CD14-positive monocyte (primary cell): ENCODE measurements around the gene MARCHF9. TPM values are rescaled to one million over a fixed set of nuclear protein-coding genes. Genes with fewer than 3 reads are reported as not detected.

Experiments used
- DNase-seq, 3 donors: peaks; one replicate each; pipeline ENCODE4 v3.0.0-alpha.2; 2011 to 2022
- H2AFZ ChIP-seq: 2 replicates; pipeline ENCODE4 v1.6.0; 2012; ENCODE audit warnings: mild to moderate bottlenecking, low read depth, low read length, inconsistent platforms; ENCODE audit not compliant: insufficient read depth, poor library complexity, severe bottlenecking
- H3K27ac ChIP-seq, 2 donors: 1 replicate in 1 of 2; 2 replicates in 1 of 2; pipeline ENCODE4 v1.5.1; 2012 to 2013; ENCODE audit warnings: low read length in 2 of 2, control low read depth in 1 of 2, inconsistent platforms in 1 of 2, low read depth in 1 of 2, mild to moderate bottlenecking in 1 of 2
- H3K27me3 ChIP-seq, 2 donors: one replicate each; pipeline versions ENCODE4 v1.6.0 to v1.6.1; 2011 to 2013; ENCODE audit warnings: low read length in 2 of 2; ENCODE audit not compliant: control insufficient read depth in 2 of 2, insufficient read depth in 2 of 2
- H3K36me3 ChIP-seq, 2 donors: replicated peaks in 1 of 2; 1 replicate in 1 of 2; 2 replicates in 1 of 2; pipeline versions ENCODE4 v1.5.1 to v1.6.1; 2012 to 2013; ENCODE audit warnings: low read length in 2 of 2, control low read depth in 1 of 2, inconsistent platforms in 1 of 2, mild to moderate bottlenecking in 1 of 2; ENCODE audit not compliant: insufficient read depth in 2 of 2, control insufficient read depth in 1 of 2
- H3K4me1 ChIP-seq, 2 donors: 1 replicate in 1 of 2; 2 replicates in 1 of 2; pipeline versions ENCODE4 v1.5.1 to v1.6.1; 2012 to 2013; ENCODE audit warnings: low read length in 2 of 2, control low read depth in 1 of 2, inconsistent platforms in 1 of 2, mild to moderate bottlenecking in 1 of 2, moderate library complexity in 1 of 2; ENCODE audit not compliant: insufficient read depth in 2 of 2, control insufficient read depth in 1 of 2
- H3K4me2 ChIP-seq: replicated peaks from 2 replicates; pipeline ENCODE3; 2012; ENCODE audit warnings: low read length, moderate library complexity, mild to moderate bottlenecking; ENCODE audit not compliant: poor library complexity, severe bottlenecking; ENCODE audit errors: extremely low read depth
- H3K4me3 ChIP-seq, 3 experiments: fragments of 200-600 bp in 1 of 3; sonication (generic) in 1 of 3; replicated peaks in 1 of 3; 1 replicate in 2 of 3; 2 replicates in 1 of 3; pipeline ENCODE4 v1.5.1; 2011 to 2013; ENCODE audit warnings: low read length in 3 of 3, mild to moderate bottlenecking in 3 of 3, control low read depth in 2 of 3, low read depth in 2 of 3, inconsistent platforms in 1 of 3, moderate library complexity in 1 of 3
- H3K79me2 ChIP-seq: 2 replicates; pipeline ENCODE4 v1.6.0; 2012; ENCODE audit warnings: mild to moderate bottlenecking, control low read depth, inconsistent platforms, low read length, moderate library complexity; ENCODE audit not compliant: insufficient read depth
- H3K9ac ChIP-seq: 2 replicates; pipeline ENCODE4 v1.6.0; 2017; ENCODE audit warnings: low read length, mild to moderate bottlenecking; ENCODE audit not compliant: insufficient read depth, poor library complexity, severe bottlenecking
- H3K9me3 ChIP-seq, 2 donors: replicated peaks in 1 of 2; 1 replicate in 1 of 2; 2 replicates in 1 of 2; pipeline versions ENCODE4 v1.5.1 to v1.6.1; 2012 to 2013; ENCODE audit warnings: low read length in 2 of 2, control low read depth in 1 of 2; ENCODE audit not compliant: control insufficient read depth in 1 of 2, insufficient read depth in 1 of 2
- H4K20me1 ChIP-seq: 2 replicates; pipeline ENCODE4 v1.6.0; 2012; ENCODE audit warnings: mild to moderate bottlenecking, low read length, control low read depth, moderate library complexity; ENCODE audit not compliant: insufficient read depth
- H3K27ac Mint-ChIP-seq, 7 donors: one replicate each; pipeline ENCODE4 v1.8.0; 2020; ENCODE audit warnings: mild to moderate bottlenecking in 7 of 7, mixed read lengths in 7 of 7, moderate library complexity in 6 of 7, inconsistent platforms in 2 of 7
- H3K27me3 Mint-ChIP-seq, 3 donors: one replicate each; pipeline ENCODE4 v1.8.0; 2021 to 2022; ENCODE audit warnings: low read depth in 3 of 3, mild to moderate bottlenecking in 3 of 3, mixed read lengths in 3 of 3, moderate library complexity in 3 of 3, inconsistent platforms in 1 of 3
- H3K36me3 Mint-ChIP-seq, 2 donors: one replicate each; pipeline ENCODE4 v1.8.0; 2020; ENCODE audit warnings: mixed read lengths in 2 of 2, inconsistent platforms in 1 of 2, mild to moderate bottlenecking in 1 of 2
- H3K4me1 Mint-ChIP-seq: one replicate; pipeline ENCODE4 v1.8.0; 2020; ENCODE audit warnings: mild to moderate bottlenecking, mixed read lengths
- H3K4me3 Mint-ChIP-seq, 2 donors: one replicate each; pipeline ENCODE4 v1.8.0; 2020; ENCODE audit warnings: mild to moderate bottlenecking in 2 of 2, mixed read lengths in 2 of 2, moderate library complexity in 1 of 2
- H3K9me3 Mint-ChIP-seq, 7 donors: one replicate each; pipeline ENCODE4 v1.8.0; 2020 to 2022; ENCODE audit warnings: mixed read lengths in 7 of 7, mild to moderate bottlenecking in 6 of 7, moderate library complexity in 6 of 7, inconsistent platforms in 2 of 7
- WGBS: methylation state at CpG from one replicate; pipeline ENCODE4 v1.1.5; 2013; ENCODE audit warnings: missing lambda C conversion rate; ENCODE audit not compliant: insufficient coverage; 5-methylcytosine and 5-hydroxymethylcytosine counted together
- intact Hi-C, 2 donors: fragments of 100-400 bp; cut with micrococcal nuclease; formaldehyde crosslinking; loops; one replicate each; pipeline versions ENCODE4 v1.15.0 to v1.15.1; 2023
- polyA plus RNA-seq, 3 donors: library from polyadenylated mRNA; depleted of rRNA in 1 of 3; unstranded in 2 of 3; stranded (reverse) in 1 of 3; fragments of 300-500 nt in 2 of 3; fragments of >200 nt in 1 of 3; fragmentation: Illumina TruSeq in 2 of 3; gene quantifications; 1 replicate in 2 of 3; 2 replicates in 1 of 3; pipeline ENCODE4 v1.2.3, GENCODE V29; 2012 to 2021
- TF ChIP-seq, protein P1 (sequence below): fragments of 200-600 bp; IDR thresholded peaks from one replicate; pipeline ENCODE4 v1.8.0; 2022; ENCODE audit warnings: antibody characterized with exemption, mild to moderate bottlenecking

MARCHF9 gene
- polyA plus RNA-seq, 3 donors: 0.14 to 9.5 (median 0.23) TPM

DNA sequence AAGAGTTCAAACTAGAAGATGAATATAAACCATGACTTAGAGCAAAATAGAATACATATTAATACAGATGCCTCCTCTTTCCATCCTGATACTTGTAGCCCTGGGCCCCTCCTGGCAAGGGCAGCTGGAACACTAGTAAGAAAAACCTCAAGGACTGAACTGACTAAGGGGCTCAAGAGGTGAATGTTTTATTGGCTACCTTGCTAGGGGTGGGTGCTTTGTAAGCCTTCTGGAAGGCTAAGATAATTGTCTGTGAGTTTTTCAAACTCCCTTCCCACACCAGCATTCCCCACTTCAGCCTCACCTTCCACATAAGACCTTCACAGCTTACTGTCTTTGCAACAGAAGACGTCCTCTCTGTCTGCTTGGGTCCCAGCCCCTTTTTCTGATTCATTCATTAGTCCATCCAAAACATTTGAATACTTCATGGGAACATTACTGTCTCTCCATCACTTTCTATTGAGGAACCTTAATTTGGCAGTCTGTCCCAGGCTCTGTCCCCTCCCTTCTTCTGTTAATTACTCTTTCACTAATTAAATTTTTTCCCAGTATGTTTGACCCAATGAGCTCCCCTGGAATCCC, 1.1 kb upstream of the MARCHF9 start:
- intact Hi-C loops: loop anchor here in 1 of 2 donors (10.0 kb wide), 1 partner anchor 209 kb away; the partner anchor contains the start of gene DCTN2
- peak overlapping the region in 3 of 7 donors; percentile 4 to 68 (median 46) for H3K27ac Mint-ChIP-seq
- H3K27ac ChIP-seq: no peak overlapping the region
- TF ChIP-seq, protein P1, sequence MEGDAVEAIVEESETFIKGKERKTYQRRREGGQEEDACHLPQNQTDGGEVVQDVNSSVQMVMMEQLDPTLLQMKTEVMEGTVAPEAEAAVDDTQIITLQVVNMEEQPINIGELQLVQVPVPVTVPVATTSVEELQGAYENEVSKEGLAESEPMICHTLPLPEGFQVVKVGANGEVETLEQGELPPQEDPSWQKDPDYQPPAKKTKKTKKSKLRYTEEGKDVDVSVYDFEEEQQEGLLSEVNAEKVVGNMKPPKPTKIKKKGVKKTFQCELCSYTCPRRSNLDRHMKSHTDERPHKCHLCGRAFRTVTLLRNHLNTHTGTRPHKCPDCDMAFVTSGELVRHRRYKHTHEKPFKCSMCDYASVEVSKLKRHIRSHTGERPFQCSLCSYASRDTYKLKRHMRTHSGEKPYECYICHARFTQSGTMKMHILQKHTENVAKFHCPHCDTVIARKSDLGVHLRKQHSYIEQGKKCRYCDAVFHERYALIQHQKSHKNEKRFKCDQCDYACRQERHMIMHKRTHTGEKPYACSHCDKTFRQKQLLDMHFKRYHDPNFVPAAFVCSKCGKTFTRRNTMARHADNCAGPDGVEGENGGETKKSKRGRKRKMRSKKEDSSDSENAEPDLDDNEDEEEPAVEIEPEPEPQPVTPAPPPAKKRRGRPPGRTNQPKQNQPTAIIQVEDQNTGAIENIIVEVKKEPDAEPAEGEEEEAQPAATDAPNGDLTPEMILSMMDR: no peak
- no peaks in the 10 kb centered on the region for H4K20me1 ChIP-seq
- H3K36me3 ChIP-seq: peaks cover 7 to 24% of the 10 kb centered on the region in 2 donors
- H2AFZ ChIP-seq: no peak overlapping the region
- H3K36me3 Mint-ChIP-seq: peaks cover 13 to 28% of the 10 kb centered on the region in 2 donors
- WGBS: 67% methylated on average over 1 of the region's 1 CpG
- peaks cover 39 to 45% of the 10 kb centered on the region in 2 donors for H3K4me1 ChIP-seq
- no peak for DNase-seq
- H3K4me1 Mint-ChIP-seq: peaks cover 44% of the 10 kb centered on the region
- peaks cover 0 to 7% of the 10 kb centered on the region in 2 donors for H3K27me3 ChIP-seq
- H3K27me3 Mint-ChIP-seq: peaks cover 7 to 13% (median 7%) of the 10 kb centered on the region in 3 donors
- no peaks in the 10 kb centered on the region for H3K9me3 ChIP-seq
- H3K4me2 ChIP-seq: no peak overlapping the region
- H3K4me3 Mint-ChIP-seq: peak overlapping the region; percentile 90 to 92
- no peak overlapping the region for H3K4me3 ChIP-seq
- H3K9ac ChIP-seq: no peak overlapping the region
- peaks cover 27% of the 10 kb centered on the region for H3K79me2 ChIP-seq
- peaks cover 0 to 7% (median 0%) of the 10 kb centered on the region in 7 donors for H3K9me3 Mint-ChIP-seq

DNA sequence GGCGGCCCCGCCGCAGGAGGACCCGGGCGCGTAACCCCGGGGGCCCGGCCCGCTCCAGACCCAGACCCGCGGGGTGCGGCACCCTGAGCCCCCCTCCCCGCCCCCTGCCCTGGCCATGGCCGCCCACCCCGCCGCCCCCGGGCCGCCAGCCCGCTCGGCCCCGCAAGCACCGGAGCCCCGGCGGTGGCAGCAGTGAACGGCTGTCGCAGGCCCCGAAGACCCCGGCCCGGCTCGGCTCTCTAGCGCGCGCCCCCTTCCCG, 221 bp downstream of the MARCHF9 start:
- Histone ChIP-seq H3K9me3 (no peaks in the 10 kb centered on the region), H3K36me3 (peaks cover 6 to 20% of the 10 kb centered on the region in 2 donors), H3K4me1 (peaks cover 39 to 45% of the 10 kb centered on the region in 2 donors), H3K79me2 (peaks cover 26% of the 10 kb centered on the region), H2AFZ (no peak overlapping the region), H3K9ac (no peak overlapping the region), H3K27ac (no peak overlapping the region), H3K27me3 (peaks cover 0 to 7% of the 10 kb centered on the region in 2 donors), H4K20me1 (no peaks in the 10 kb centered on the region), H3K4me3 (peak overlapping the region; percentile 36 to 85 (median 82)), H3K4me2 (peak overlapping the region; percentile 94)
- peaks cover 9 to 22% of the 10 kb centered on the region in 2 donors for H3K36me3 Mint-ChIP-seq
- peaks cover 7 to 13% (median 7%) of the 10 kb centered on the region in 3 donors for H3K27me3 Mint-ChIP-seq
- H3K9me3 Mint-ChIP-seq: peaks cover 0 to 7% (median 0%) of the 10 kb centered on the region in 7 donors
- TF ChIP-seq, protein P1: no peak
- peaks cover 44% of the 10 kb centered on the region for H3K4me1 Mint-ChIP-seq
- intact Hi-C loops: loop anchor here in 1 of 2 donors (10.0 kb wide), 1 partner anchor 210 kb away; the partner anchor contains the start of gene DCTN2
- H3K4me3 Mint-ChIP-seq: peak overlapping the region in 1 of 2 donors; percentile 47
- no peak overlapping the region for H3K27ac Mint-ChIP-seq
- no peak for DNase-seq
- 0% methylated on average over 2 of the region's 34 CpGs for WGBS
